B cell (primary cell): ENCODE results near the gene CRISPLD2.

ENCODE experiments used
- CTCF ChIP-seq: fragments of 200-600 bp; IDR thresholded peaks from one replicate; pipeline ENCODE4 v1.8.0; 2022; ENCODE audit warnings: antibody characterized with exemption, mild to moderate bottlenecking
- EZH2 ChIP-seq: IDR thresholded peaks from 2 replicates; pipeline ENCODE4 v1.6.1; 2012; ENCODE audit warnings: borderline replicate concordance, low read depth, mild to moderate bottlenecking, moderate library complexity, low read length; ENCODE audit not compliant: insufficient read depth, poor library complexity, severe bottlenecking

- TF ChIP-seq CTCF (no peak), EZH2 (no peak)
Observed at GRCh38 chr16:84823926-84824325, 4.1 kb downstream of the CRISPLD2 start.
